ENCODE results near the gene CAPG.
"Not testable (repeated sequence)": the region's sequence is repeated elsewhere in the genome, so short reads cannot be mapped to it uniquely, and the experiment has no call there.

Gene CAPG

GRCh38 chr2:85422072-85422457, 11.9 kb upstream of the CAPG start:
- H3K9me3 ChIP-seq (ENCODE audit: low read length) = no peaks in the 10 kb centered on the region
- H3K4me3 ChIP-seq (ENCODE audit: low read length) = no peak overlapping the region
- H3K36me3 ChIP-seq (ENCODE audit: insufficient read depth, low read length) = no peaks in the 10 kb centered on the region
- H3K27me3 ChIP-seq (ENCODE audit: insufficient read depth, low read length) = no peaks in the 10 kb centered on the region
- H3K4me1 ChIP-seq (ENCODE audit: insufficient read depth, low read length) = peaks cover 10% of the 10 kb centered on the region
- H2AFZ ChIP-seq (ENCODE audit: low read depth, low read length) = no peak overlapping the region

DNA sequence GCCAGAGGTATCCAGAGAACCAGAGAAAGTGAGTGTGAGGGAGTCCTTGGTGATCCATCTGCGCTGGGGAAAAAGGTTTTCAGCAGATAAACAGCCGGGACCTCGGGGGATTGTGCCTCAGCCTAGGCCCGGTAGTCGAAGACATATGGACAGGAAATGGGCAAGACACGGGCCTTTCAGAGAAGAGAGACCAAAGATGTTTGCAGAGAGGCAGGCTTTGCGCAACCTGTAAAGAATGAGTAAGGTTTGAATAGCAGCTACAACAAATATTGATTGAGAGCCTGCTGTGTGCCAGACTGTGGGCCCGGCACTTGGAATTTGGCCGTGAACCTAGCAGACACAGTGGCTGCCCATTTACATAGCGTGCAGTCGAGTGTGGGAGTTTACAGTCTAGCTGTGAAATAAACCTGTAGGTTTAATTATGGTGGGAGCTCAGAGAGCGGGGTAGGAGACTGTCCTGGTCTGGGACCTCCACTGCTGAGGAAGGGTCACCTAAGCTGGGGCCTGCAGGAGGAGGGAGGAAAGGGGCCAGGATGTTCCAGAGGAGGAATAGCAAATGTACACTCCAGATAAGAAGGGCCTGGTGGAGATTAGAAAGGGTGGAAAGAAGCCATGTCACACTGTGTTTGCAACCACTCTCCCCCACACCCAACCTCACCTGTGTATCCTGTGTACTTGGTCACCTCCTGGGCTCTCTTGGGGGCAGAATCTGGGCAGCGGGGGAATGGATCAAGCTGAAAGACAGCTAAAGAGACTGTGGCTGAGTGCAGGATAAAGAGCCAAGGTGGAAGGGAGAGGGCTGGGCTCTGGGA, 11.3 kb upstream of the CAPG start:
- Histone ChIP-seq H3K4me1 (ENCODE audit: insufficient read depth, low read length) (peaks cover 10% of the 10 kb centered on the region), H3K4me3 (ENCODE audit: low read length) (no peak overlapping the region), H3K36me3 (ENCODE audit: insufficient read depth, low read length) (no peaks in the 10 kb centered on the region), H2AFZ (ENCODE audit: low read depth, low read length) (no peak overlapping the region), H3K27me3 (ENCODE audit: insufficient read depth, low read length) (no peaks in the 10 kb centered on the region), H3K9me3 (ENCODE audit: low read length) (no peaks in the 10 kb centered on the region)

- Histone ChIP-seq H3K4me1 (ENCODE audit: insufficient read depth, low read length) (peaks cover 10% of the 10 kb centered on the region), H3K9me3 (ENCODE audit: low read length) (no peaks in the 10 kb centered on the region), H3K36me3 (ENCODE audit: insufficient read depth, low read length) (no peaks in the 10 kb centered on the region), H3K27me3 (ENCODE audit: insufficient read depth, low read length) (no peaks in the 10 kb centered on the region), H2AFZ (ENCODE audit: low read depth, low read length) (no peak overlapping the region), H3K4me3 (ENCODE audit: low read length) (no peak overlapping the region)
These were observed 10.5 kb upstream of the CAPG start for GRCh38 chr2:85420536-85421259.

DNA sequence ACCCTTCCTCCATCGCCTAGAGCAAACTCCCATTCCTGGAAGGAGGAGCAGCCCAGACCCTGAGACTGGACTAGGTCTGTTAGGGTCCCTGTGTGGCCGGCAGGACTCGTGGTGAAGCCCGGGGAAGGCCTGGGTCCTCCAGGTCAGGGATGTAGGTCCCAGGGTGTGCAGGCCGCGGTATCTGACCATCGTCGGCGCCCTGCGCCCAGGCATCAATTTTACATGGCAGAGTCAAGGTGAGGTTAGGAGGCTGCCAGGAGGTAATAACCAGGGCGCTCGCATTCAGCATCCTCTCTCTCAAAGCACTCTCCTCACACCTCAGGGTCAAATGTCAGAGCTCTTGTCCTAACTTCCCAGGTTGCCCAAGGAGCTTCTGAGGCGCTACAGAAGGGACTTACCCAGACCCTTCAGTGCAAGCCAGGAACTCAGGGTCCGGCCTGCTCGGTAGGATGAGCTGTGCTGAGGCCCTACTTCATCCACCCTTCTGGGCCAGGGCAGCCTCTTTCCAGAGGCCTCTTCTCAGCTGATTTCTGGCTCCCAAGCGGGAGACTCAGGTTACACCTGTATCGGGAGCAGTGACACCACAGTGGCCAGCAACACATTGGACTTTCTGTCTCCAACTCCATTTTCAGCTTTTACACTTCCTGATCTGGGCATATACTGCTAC, 9.0 kb upstream of the CAPG start:
- H3K36me3 ChIP-seq (ENCODE audit: insufficient read depth, low read length) = no peaks in the 10 kb centered on the region
- peak overlapping the region; percentile 56 for H3K4me3 ChIP-seq (ENCODE audit: low read length)
- H3K4me1 ChIP-seq (ENCODE audit: insufficient read depth, low read length) = peaks cover 10% of the 10 kb centered on the region
- no peaks in the 10 kb centered on the region for H3K9me3 ChIP-seq (ENCODE audit: low read length)
- H3K27me3 ChIP-seq (ENCODE audit: insufficient read depth, low read length) = peaks cover 8% of the 10 kb centered on the region
- H2AFZ ChIP-seq (ENCODE audit: low read depth, low read length) = peak overlapping the region; percentile 94

DNA sequence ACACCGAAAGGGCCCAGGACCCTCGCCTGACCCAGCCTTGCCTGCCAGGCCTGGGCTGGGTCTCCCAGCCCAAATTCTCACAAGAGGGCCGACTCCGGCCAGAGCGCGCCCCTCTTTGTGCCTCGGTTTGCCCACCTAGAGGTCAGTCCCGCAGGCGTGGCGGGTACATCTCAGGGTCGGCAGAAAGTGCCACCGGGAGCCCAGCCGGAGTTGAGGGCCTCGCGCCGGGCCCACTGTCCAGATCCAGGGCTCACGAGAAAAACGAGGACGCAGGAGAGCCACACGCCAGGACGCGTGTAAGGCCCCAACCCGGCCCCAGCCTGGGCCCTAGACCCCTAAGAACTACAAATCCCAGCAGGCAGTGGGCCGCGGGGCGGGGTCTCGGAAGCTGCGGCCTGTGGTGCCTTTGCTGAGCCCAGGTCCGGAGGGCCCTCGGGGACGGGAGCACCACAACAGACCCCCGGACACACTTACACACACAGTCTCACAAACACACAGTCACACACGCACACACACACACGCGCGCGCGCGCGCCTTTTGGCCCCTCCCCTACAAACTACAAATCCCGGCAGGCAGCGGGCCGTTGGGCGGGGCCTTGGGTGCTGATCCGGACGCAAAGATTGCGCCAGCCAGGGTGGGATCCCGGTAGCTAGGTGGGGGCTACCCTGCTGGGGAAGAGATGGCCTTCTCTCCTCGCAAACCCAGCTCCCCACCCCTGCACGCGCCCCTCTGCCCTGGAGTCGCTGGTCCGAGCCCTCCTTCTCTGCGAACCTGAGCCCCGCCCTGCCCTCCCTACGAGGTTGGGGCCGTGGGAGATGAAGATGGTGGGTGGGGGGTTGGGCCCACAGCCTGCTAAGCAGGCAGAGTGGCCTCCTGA, 8.2 kb upstream of the CAPG start, which contains the start of gene SH2D6:
Gene SH2D6 (plus strand): TSS at position 583 of the 877 bp plus-strand sequence. CDS start 10,752 bp downstream, outside the sequence.
- Histone ChIP-seq H3K36me3 (ENCODE audit: insufficient read depth, low read length) (no peaks in the 10 kb centered on the region), H3K27me3 (ENCODE audit: insufficient read depth, low read length) (peaks cover 10% of the 10 kb centered on the region), H2AFZ (ENCODE audit: low read depth, low read length) (peak within 1 kb of the TSS; percentile 94), H3K4me1 (ENCODE audit: insufficient read depth, low read length) (peaks cover 10% of the 10 kb centered on the region), H3K4me3 (ENCODE audit: low read length) (peak within 1 kb of the TSS; percentile 56), H3K9me3 (ENCODE audit: low read length) (no peaks in the 10 kb centered on the region)

DNA sequence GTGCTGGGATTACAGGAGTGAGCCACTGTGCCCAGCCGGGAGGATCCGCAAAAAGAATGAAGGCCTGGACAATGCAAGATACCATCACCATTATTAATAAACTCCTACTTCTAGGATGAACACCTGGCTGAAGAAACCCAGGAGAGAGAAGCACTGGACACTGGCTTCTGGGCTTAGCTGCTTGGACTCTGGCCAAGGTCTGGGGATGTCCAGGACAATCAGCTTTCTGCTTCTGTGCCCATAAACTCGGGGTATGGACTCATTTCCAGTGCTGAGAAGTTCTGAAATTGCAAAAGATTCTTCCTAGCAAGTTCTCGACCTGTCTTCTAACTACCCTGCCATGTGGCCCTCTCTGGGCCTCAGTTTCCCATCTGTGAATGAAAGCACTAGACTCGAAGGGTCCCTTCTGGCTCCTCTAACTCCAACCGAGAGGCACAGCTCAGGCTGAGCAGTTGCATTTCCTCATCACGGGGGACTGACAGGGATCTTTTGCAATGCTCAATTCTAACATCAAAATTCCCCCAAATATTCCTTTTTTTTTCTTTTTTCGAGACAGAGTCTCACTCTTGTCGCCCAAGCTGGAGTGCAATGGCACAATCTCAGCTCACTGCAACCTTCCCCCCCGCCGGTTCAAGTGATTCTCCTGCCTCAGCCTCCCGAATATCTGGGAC, 5.9 kb upstream of the CAPG start:
- H2AFZ ChIP-seq (ENCODE audit: low read depth, low read length) = no peak overlapping the region
- H3K4me3 ChIP-seq (ENCODE audit: low read length) = no peak overlapping the region
- no peaks in the 10 kb centered on the region for H3K9me3 ChIP-seq (ENCODE audit: low read length)
- H3K27me3 ChIP-seq (ENCODE audit: insufficient read depth, low read length) = peaks cover 10% of the 10 kb centered on the region
- peaks cover 10% of the 10 kb centered on the region for H3K4me1 ChIP-seq (ENCODE audit: insufficient read depth, low read length)
- H3K36me3 ChIP-seq (ENCODE audit: insufficient read depth, low read length) = no peaks in the 10 kb centered on the region

- no peaks in the 10 kb centered on the region for H3K9me3 ChIP-seq (ENCODE audit: low read length)
- no peaks in the 10 kb centered on the region for H3K36me3 ChIP-seq (ENCODE audit: insufficient read depth, low read length)
- H3K27me3 ChIP-seq (ENCODE audit: insufficient read depth, low read length) = peaks cover 11% of the 10 kb centered on the region
- peaks cover 5% of the 10 kb centered on the region for H3K4me1 ChIP-seq (ENCODE audit: insufficient read depth, low read length)
- H2AFZ ChIP-seq (ENCODE audit: low read depth, low read length) = no peak overlapping the region
- H3K4me3 ChIP-seq (ENCODE audit: low read length) = no peak overlapping the region
These were observed 4.8 kb upstream of the CAPG start for GRCh38 chr2:85414761-85415553.

DNA sequence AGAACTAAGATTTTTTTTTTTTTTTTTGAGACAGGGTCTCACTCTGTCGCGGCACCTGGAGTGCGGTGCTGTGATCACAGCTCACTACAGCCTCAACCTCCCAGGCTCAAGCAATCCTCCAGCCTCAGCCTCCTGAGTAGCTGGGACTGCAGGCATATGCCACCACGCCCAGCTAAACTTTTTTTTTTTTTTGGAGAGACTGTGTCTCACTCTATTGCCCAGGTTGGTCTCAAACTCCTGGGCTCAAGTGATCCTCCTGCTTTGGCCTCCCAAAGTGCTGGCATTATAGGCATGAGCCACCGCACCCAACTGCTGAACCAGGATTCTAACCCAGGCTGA, 4.2 kb upstream of the CAPG start:
- H2AFZ ChIP-seq (ENCODE audit: low read depth, low read length); H3K36me3 ChIP-seq (ENCODE audit: insufficient read depth, low read length); H3K9me3 ChIP-seq (ENCODE audit: low read length); H3K4me1 ChIP-seq (ENCODE audit: insufficient read depth, low read length); H3K4me3 ChIP-seq (ENCODE audit: low read length): not testable (repeated sequence)
- H3K27me3 ChIP-seq (ENCODE audit: insufficient read depth, low read length) = peaks cover 13% of the 10 kb centered on the region

DNA sequence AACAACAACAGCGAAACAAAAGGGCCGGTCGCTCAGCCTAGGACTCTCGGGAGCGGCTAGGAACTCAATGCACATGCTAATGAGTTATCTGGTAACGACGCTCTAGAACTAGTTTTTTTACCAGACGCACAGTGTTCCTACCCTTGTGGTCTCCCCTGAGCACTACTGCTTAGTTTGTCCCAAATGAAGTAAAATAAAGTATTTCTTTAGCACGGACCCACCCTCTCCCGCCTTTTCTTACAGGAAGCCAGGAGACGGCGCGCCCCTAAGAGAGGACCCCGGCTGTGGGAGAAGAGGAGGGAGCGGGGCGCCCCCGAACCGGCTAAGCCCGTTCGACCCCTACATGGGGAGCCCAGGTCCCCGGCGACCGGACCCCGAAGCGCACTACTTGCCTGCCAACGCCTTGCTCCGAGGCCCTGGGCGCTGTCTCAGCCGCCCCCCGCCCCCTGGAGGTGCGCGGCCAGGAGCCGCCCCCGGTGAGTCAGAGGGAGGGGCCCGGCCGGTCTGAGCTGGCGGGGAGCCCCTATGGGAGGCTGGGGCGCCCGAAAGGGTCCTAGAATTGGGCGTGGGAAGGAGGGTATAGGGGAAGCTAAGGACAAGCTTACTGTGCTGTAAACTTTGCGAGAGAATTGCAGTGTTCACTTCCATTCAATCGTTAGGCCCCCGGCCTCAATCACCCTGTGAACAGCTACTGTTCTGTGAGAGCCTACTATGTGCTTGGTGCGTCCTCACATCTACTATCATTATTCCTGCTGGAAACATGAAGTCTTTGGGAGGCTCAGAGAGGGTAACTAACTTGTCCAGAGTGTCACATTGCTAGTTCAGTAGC, 3.6 kb upstream of the CAPG start:
- Histone ChIP-seq H3K4me1 (ENCODE audit: insufficient read depth, low read length) (peaks cover under 1% of the 10 kb centered on the region), H2AFZ (ENCODE audit: low read depth, low read length) (no peak overlapping the region), H3K36me3 (ENCODE audit: insufficient read depth, low read length) (no peaks in the 10 kb centered on the region), H3K9me3 (ENCODE audit: low read length) (no peaks in the 10 kb centered on the region), H3K27me3 (ENCODE audit: insufficient read depth, low read length) (peaks cover 13% of the 10 kb centered on the region), H3K4me3 (ENCODE audit: low read length) (no peak overlapping the region)

- Histone ChIP-seq H3K27me3 (ENCODE audit: insufficient read depth, low read length) (peaks cover 13% of the 10 kb centered on the region), H3K4me3 (ENCODE audit: low read length) (no peak overlapping the region), H2AFZ (ENCODE audit: low read depth, low read length) (no peak overlapping the region), H3K9me3 (ENCODE audit: low read length) (no peaks in the 10 kb centered on the region), H3K36me3 (ENCODE audit: insufficient read depth, low read length) (no peaks in the 10 kb centered on the region), H3K4me1 (ENCODE audit: insufficient read depth, low read length) (no peaks in the 10 kb centered on the region)
These were observed 1.2 kb upstream of the CAPG start for GRCh38 chr2:85411405-85411748.

Measured in neuron (in vitro differentiated cells).